Retinal pigment epithelial cell (primary cell): ENCODE data around the gene DENND2A.

Experiments used
- DNase-seq: peaks from one replicate; pipeline ENCODE4 v3.0.0-alpha.2; 2010; ENCODE audit warnings: low read depth
- H3K4me3 ChIP-seq: 2 replicates; pipeline ENCODE4 v1.5.1; 2011; ENCODE audit warnings: mild to moderate bottlenecking, low read length, control low read depth, moderate library complexity
- CTCF ChIP-seq: conservative IDR thresholded peaks from 2 replicates; pipeline ENCODE4 v1.5.1; 2011; ENCODE audit warnings: low read depth, low read length, control low read depth, inconsistent platforms

The DENND2A gene

GRCh38 chr7:140616328-140616727, 24.3 kb downstream of the DENND2A start:
- no peak for DNase-seq
- TF ChIP-seq CTCF, result no peak
- H3K4me3 ChIP-seq, result no peak overlapping the region

- no peak for TF ChIP-seq CTCF
- no peak overlapping the region for H3K4me3 ChIP-seq
- DNase-seq, result no peak
These were observed 29.0 kb downstream of the DENND2A start for GRCh38 chr7:140611641-140612040.

- no peak for DNase-seq
These were observed 30.1 kb downstream of the DENND2A start for GRCh38 chr7:140610204-140611165.

GRCh38 chr7:140609646-140610045, 31.0 kb downstream of the DENND2A start:
- TF ChIP-seq CTCF, result no peak
- no peak overlapping the region for H3K4me3 ChIP-seq
- no peak for DNase-seq

More at GRCh38 chr7:140610204-140611165, 30.1 kb downstream of the DENND2A start:
- H3K4me3 ChIP-seq, result no peak overlapping the region
- no peak for TF ChIP-seq CTCF

- TF ChIP-seq CTCF, result no peak
- H3K4me3 ChIP-seq, result no peak overlapping the region
- DNase-seq, result no peak
These were observed 33.1 kb downstream of the DENND2A start for GRCh38 chr7:140607441-140607989.

- no peak overlapping the region for H3K4me3 ChIP-seq
- no peak for TF ChIP-seq CTCF
- DNase-seq, result no peak
These were observed 35.3 kb downstream of the DENND2A start for GRCh38 chr7:140605337-140605736.
